Esophagus mucosa (tissue), 1 donor: ENCODE measurements around the gene CGNL1. TPM values are rescaled to one million over a fixed set of nuclear protein-coding genes. Genes with fewer than 3 reads are reported as not detected.

Source experiments
- ATAC-seq: fragments of 200-7000 bp; cut with Tn5 transposase; one replicate; pipeline ENCODE4 v1.9.1; 2020
- total RNA-seq: library from RNA; stranded (reverse); gene quantifications from one replicate; pipeline ENCODE4 v1.2.4, GENCODE V29; 2023
- donor health status: DM: yes; HTN: yes; CAD: no.

Gene CGNL1
- total RNA-seq, 1 donor from 2014 or later: 9.0 TPM

- peak; percentile 15 for ATAC-seq
These were observed 176.5 kb downstream of the CGNL1 start for GRCh38 chr15:57552678-57553334.

DNA sequence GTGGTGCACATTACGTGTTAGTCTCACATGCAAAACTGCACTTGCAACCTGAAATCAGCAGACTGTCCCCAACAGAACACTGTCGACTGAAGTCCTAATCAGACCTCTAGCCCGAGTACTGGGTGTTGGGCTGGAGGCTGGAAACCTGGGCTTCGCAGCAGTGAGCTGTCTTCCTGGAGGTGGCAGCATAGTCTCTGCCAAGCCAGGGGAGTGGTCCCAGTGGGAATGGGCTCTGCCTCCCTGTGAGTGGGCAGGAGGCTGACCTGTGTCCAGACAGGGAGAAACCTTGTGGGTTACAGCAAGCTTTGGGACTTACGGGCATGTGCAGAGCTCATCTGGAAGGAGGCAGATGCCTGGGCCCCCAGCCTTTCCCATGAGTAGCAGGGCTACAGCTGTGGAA lies 177.2 kb downstream of the CGNL1 start:
- no peak for ATAC-seq

GRCh38 chr15:57554063-57554811 lies 177.9 kb downstream of the CGNL1 start:
- ATAC-seq: no peak

DNA sequence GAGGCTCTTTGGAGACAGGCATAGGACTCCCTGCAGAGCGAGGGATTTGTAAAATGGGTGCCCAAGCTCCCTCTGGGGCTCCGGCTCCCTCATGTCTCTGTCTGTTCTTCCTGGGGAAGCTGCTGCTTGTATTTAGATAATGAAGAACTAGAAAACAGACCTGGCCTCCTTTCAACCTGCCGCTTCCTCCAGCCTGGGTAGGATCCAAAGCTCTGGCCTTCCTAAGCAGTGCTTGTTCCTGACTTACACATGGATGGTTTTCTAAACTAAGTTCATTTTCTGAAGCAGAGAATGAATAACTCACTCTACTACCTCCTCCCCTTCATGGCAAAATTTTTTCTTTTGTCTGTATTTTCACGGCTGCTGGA lies 178.5 kb downstream of the CGNL1 start:
- no peak for ATAC-seq

- ATAC-seq: no peak
These were observed 179.0 kb downstream of the CGNL1 start for GRCh38 chr15:57555270-57555669.

GRCh38 chr15:57556040-57556439 lies 179.7 kb downstream of the CGNL1 start:
- no peak for ATAC-seq

DNA sequence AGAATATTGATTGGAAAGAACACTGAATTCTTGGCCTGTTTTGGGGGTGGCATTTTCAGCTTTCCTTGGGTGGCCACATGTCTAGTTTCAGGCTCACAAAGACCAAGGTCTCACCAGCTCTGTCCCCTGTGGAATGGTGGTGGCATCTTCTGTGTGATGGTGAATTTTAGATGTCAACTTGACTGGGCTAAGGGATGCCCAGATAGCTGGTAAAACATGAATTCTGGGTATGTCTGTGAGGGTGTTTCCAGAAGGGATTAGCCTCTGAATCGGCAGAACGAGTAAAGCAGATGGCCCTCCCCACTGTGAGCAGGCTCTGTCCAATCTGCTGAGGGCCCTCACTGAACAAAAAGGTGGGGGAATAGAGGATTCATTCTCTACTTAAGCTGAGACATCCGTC lies 181.0 kb downstream of the CGNL1 start:
- no peak for ATAC-seq

- no peak for ATAC-seq
These were observed 181.5 kb downstream of the CGNL1 start for GRCh38 chr15:57557810-57558209.

DNA sequence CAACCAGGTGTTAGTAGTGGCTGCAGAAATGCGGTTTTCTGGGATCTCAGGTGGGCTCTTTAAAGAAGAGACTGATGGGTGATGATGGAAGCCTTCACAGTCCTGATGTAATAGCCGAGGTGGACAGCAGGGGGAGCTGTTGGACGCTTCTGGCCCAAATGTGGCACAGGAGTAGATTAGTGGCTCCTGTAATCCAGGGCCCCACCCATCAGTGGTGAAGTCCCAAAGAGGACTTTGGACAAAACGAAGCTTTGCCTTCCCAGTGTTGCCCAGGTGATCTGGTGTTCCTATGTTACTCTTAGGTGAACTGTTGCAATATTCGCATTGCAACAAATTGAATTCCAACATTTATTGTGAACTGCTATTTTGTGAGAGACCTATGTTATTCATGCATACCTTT lies 183.6 kb downstream of the CGNL1 start:
- ATAC-seq: peak; percentile 82

GRCh38 chr15:57561041-57561711 lies 184.9 kb downstream of the CGNL1 start:
- ATAC-seq: peak; percentile 90

GRCh38 chr15:57562196-57562769 lies 186.0 kb downstream of the CGNL1 start:
- peak; percentile 31 for ATAC-seq

DNA sequence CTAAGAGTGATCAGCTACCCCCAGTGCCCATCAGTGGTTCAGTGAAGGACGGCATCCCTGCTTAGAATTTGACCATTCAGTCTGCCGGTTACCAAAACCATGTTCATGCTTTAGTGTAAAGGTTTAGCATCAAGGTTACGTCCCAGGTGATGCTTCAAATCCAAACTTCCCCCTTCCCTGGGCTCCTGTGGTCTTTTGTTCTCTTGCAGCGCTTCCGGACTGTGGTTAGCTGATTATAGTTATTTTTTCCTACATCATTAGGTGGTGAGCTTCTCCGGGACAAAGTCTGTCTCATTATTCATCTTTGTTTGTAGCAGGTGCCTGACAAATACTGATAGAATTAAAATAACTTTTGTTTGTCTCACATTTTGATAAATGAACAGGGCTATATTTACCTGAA lies 187.1 kb downstream of the CGNL1 start:
- ATAC-seq: no peak

- peak; percentile 27 for ATAC-seq
These were observed 189.0 kb downstream of the CGNL1 start for GRCh38 chr15:57565311-57565710.

DNA sequence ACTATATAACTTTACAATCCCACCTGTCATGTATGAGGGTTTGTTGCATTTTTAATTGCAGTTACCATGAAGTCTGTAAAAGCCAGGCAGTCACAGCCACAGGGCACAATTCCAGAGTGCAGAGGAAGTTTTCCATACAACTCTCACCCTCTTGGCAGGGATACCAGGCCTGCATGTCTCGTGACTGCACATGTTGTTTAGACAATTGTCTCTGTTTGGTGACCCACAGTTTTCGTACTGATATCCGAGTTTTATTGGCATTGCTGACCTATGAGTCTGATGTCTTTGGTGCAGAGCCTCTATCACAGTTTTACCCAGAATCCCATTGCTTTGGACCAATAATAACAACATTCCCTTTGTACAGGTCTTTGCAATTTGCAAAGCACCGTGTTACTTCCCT lies 190.5 kb downstream of the CGNL1 start:
- ATAC-seq: no peak

DNA sequence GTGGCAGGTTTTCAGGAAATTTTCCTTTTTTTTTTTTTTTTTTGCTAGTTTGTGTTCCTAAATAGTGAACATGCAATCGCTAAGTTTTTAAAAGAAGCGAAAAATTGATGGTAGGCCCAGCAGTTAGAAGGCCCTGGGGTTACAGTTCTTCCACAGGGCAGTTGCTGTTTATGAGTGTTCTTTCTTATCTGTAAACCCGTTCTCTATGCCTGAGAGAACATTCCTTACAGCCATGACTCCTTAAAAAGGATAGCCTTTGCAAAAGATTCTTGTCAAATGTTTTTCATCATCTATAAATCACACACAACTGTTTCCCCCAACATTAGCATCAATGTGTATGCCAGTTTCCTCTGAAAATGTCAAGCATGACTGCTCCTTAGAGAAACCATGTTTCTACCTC lies 191.6 kb downstream of the CGNL1 start:
- no peak for ATAC-seq

DNA sequence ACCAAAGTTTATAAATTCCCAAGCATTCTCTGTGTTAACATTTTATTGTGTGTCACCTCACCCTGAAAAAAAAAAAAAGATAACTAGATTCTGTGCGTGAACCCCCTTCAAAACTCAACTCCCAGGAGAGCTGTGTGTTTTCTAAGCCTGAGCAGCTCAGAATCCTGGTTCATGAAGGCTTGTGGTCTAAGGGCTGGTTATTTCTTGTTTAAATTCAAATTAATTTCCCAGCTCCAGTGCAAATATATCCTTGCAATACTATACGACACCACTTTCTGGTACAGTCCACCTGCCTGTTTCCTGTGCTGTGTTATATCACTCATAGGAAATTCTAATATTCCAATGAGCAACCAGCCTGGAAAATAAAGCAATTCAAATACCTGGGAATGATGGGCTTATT lies 192.0 kb downstream of the CGNL1 start:
- no peak for ATAC-seq

DNA sequence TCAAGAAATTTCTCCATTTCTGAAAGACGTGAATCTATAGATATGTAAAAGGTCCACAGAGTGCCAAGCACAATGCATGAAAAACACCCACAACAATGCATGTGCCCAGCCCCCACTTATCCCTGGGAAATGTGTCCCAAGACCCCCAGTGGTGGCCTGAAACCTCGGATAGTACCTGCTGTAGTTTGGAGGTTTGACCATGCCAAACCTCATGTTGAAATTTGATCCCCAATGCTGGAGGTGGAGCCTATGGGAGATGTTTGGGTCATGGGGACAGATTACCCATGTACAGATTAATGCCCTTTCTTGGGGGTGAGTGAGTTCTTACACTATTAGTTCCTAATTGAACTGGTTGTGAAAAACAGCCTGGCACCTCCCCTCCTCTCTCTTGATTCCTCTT lies 194.0 kb downstream of the CGNL1 start:
- no peak for ATAC-seq

- peak; percentile 81 for ATAC-seq
These were observed 194.7 kb downstream of the CGNL1 start for GRCh38 chr15:57570994-57571393.

DNA sequence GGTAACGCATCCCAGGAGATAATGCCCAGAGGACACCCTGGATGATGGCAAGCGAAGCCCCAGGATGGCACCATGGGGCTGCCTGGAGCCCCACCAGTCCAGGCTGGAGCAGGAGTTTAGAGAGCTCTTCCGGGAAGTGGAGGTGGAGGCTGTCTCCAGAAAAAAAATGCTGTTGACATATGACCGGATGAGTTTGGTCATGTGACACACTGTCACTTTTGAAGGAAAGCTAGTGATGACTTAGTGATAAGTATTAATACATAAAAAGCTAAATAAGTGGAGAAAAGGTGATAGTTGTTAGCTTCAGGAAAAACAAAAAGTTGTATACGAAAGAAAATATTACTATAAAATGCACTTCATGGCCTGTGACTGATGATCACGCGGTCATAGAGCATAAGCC lies 195.4 kb downstream of the CGNL1 start:
- no peak for ATAC-seq

- ATAC-seq: no peak
These were observed 196.2 kb downstream of the CGNL1 start for GRCh38 chr15:57572468-57572867.

DNA sequence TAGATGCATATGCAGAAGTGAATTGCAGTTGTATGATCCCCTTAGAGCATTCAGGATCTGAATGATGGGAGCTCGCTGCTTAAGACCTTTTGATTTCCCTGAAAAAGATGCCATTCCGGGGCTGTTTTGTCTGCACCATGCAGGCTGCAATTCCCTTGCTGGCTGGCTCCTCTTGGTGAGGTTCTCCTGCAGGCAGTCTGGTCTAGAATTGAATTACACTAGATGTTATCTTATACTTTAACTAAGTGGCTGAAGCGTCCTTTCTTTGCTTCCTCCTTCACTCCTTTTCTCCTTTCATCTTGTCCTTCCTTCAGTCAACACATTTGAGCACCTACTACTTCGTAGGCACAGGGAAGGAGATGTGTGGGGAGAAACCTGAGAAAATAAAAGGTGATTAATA lies 196.8 kb downstream of the CGNL1 start:
- no peak for ATAC-seq

DNA sequence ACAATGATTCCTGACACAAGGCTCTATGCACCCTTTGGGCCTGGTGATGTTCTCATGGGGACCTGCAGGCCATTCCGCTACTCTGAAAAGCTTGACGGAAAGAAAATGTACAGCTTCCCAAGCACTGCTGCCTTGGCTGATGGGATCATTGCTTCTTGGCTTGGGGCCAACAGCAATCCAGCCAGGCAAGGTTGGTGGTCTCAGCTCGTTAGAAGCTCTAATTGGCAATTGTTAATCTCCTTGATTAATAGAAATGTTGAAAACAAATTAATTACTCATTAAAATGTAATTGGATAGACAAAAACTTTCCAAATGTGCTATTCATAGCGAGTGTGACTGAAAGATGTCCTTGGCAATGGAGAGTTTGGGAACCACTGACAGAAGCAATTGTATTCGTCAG lies 199.1 kb downstream of the CGNL1 start:
- no peak for ATAC-seq

DNA sequence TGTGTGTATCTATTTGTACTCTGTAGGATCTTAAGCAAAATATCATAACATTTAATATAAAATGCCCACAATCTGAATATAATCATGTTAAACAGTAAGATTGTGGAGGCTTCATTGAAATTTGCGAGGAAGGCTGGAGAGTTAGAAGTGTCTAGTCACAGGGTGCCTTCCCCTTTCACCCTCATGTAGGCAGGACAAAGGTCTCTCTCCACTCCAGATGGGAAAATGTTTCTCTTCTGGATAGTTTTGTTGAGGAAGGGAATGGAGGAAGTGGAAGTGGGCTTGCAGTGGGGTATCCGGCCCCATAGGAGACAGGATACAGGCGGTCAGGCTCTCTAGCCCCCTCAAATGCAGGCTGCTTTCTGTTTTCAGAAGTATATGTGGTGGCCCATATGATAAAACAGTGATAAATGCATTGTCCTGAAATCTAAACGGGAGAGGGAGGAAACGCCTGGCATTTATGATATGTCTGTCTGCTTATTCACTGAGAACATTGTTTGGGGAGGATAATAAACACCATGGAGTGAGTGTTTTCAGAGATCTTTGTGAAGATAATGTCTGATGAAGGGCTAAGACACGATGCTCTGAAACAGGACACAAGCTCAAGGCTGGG lies 202.1 kb downstream of the CGNL1 start:
- no peak for ATAC-seq
